Neutrophil (primary cell): ENCODE data around the gene MGAT3.

Source experiments
- H3K27ac ChIP-seq: fragments of 200-600 bp; sonication (generic); 2 replicates; pipeline ENCODE4 v1.5.1; 2016; ENCODE audit warnings: mild to moderate bottlenecking, moderate library complexity
- H3K27me3 ChIP-seq: fragments of 200-600 bp; sonication (generic); 2 replicates; pipeline ENCODE4 v1.6.0; 2016; ENCODE audit warnings: mild to moderate bottlenecking
- H3K36me3 ChIP-seq: fragments of 200-600 bp; sonication (generic); 2 replicates; pipeline ENCODE4 v1.5.1; 2017
- H3K4me1 ChIP-seq, 2 experiments: fragments of 200-600 bp in 1 of 2; sonication (generic) in 1 of 2; 1 replicate in 1 of 2; 2 replicates in 1 of 2; pipeline versions ENCODE4 v1.5.1 to v1.6.1; 2013 to 2016; ENCODE audit warnings: low read depth in 1 of 2, low read length in 1 of 2, mild to moderate bottlenecking in 1 of 2, moderate library complexity in 1 of 2; ENCODE audit not compliant: control insufficient read depth in 1 of 2, insufficient read depth in 1 of 2
- H3K4me3 ChIP-seq, 2 experiments: fragments of 200-600 bp in 1 of 2; sonication (generic) in 1 of 2; 1 replicate in 1 of 2; 2 replicates in 1 of 2; pipeline ENCODE4 v1.5.1; 2013 to 2016; ENCODE audit warnings: low read depth in 1 of 2, low read length in 1 of 2, mild to moderate bottlenecking in 1 of 2, moderate library complexity in 1 of 2
- H3K9me3 ChIP-seq: fragments of 200-600 bp; sonication (generic); 2 replicates; pipeline ENCODE4 v1.5.1; 2016
- TF ChIP-seq, protein P1 (sequence below): fragments of 200-600 bp; sonication (generic); IDR thresholded peaks from 2 replicates; pipeline ENCODE4 v1.5.1; 2016; ENCODE audit warnings: antibody characterized with exemption

MGAT3 gene

DNA sequence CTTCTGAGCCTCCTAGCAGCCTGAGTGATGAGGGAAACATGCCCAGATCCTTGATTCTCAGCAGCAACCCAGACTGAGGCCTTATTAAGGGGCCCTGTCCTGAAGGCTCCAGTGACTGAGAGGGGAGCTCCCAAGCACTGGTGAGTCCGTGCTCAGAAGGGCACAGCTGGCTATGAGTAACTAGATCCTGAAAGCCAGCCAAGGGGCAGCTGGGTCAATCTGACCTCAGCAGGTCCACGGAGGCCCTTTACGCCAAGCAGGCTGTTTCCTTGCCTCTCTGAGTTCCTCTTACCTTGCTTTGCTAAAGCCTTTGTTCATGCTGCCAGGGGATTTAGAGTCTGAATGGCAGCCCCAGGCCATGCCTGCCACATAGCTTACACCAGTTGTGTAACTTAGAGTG, 26.0 kb downstream of the MGAT3 start:
- TF ChIP-seq, protein P1, sequence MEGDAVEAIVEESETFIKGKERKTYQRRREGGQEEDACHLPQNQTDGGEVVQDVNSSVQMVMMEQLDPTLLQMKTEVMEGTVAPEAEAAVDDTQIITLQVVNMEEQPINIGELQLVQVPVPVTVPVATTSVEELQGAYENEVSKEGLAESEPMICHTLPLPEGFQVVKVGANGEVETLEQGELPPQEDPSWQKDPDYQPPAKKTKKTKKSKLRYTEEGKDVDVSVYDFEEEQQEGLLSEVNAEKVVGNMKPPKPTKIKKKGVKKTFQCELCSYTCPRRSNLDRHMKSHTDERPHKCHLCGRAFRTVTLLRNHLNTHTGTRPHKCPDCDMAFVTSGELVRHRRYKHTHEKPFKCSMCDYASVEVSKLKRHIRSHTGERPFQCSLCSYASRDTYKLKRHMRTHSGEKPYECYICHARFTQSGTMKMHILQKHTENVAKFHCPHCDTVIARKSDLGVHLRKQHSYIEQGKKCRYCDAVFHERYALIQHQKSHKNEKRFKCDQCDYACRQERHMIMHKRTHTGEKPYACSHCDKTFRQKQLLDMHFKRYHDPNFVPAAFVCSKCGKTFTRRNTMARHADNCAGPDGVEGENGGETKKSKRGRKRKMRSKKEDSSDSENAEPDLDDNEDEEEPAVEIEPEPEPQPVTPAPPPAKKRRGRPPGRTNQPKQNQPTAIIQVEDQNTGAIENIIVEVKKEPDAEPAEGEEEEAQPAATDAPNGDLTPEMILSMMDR, result no peak

DNA sequence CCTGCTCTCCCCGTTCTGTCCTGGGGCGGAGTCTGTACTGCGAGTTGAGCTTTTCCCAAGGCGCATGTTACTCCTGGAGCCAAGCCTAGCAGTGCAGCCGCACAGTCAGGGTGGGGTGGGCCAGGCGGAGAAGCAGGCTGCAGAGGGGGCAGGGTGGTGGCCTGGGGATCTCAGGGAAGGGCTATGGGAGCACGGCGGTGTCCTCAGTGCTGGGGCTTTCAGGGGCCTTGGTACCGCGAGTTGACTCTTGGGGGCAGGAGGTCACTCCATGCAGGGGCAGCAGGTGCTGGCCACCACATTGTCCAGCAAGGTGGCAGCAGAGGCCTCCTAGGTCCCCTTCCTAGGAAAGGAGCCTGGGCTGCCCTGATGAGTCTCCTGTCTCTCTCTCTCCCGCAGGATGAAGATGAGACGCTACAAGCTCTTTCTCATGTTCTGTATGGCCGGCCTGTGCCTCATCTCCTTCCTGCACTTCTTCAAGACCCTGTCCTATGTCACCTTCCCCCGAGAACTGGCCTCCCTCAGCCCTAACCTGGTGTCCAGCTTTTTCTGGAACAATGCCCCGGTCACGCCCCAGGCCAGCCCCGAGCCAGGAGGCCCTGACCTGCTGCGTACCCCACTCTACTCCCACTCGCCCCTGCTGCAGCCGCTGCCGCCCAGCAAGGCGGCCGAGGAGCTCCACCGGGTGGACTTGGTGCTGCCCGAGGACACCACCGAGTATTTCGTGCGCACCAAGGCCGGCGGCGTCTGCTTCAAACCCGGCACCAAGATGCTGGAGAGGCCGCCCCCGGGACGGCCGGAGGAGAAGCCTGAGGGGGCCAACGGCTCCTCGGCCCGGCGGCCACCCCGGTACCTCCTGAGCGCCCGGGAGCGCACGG, 30.4 kb downstream of the MGAT3 start:
- Histone ChIP-seq H3K4me1 (peaks cover 7 to 12% of the 10 kb centered on the region in 2 experiments), H3K27ac (no peak overlapping the region), H3K27me3 (no peaks in the 10 kb centered on the region), H3K9me3 (no peaks in the 10 kb centered on the region), H3K36me3 (no peaks in the 10 kb centered on the region), H3K4me3 (no peak overlapping the region)
- TF ChIP-seq, protein P1, result no peak

More for the DNA sequence above, 26.0 kb downstream of the MGAT3 start:
- Histone ChIP-seq H3K9me3 (no peaks in the 10 kb centered on the region), H3K27me3 (no peaks in the 10 kb centered on the region), H3K27ac (no peak overlapping the region), H3K36me3 (no peaks in the 10 kb centered on the region), H3K4me1 (no peaks in the 10 kb centered on the region), H3K4me3 (no peak overlapping the region)

DNA sequence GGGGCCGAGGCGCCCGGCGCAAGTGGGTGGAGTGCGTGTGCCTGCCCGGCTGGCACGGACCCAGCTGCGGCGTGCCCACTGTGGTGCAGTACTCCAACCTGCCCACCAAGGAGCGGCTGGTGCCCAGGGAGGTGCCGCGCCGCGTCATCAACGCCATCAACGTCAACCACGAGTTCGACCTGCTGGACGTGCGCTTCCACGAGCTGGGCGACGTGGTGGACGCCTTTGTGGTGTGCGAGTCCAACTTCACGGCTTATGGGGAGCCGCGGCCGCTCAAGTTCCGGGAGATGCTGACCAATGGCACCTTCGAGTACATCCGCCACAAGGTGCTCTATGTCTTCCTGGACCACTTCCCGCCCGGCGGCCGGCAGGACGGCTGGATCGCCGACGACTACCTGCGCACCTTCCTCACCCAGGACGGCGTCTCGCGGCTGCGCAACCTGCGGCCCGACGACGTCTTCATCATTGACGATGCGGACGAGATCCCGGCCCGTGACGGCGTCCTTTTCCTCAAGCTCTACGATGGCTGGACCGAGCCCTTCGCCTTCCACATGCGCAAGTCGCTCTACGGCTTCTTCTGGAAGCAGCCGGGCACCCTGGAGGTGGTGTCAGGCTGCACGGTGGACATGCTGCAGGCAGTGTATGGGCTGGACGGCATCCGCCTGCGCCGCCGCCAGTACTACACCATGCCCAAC, 31.2 kb downstream of the MGAT3 start:
- no peaks in the 10 kb centered on the region for H3K9me3 ChIP-seq
- H3K27me3 ChIP-seq, result no peaks in the 10 kb centered on the region
- H3K4me1 ChIP-seq, result peaks cover 7 to 12% of the 10 kb centered on the region in 2 experiments
- no peak overlapping the region for H3K4me3 ChIP-seq
- H3K27ac ChIP-seq, result no peak overlapping the region
- TF ChIP-seq, protein P1, result no peak
- H3K36me3 ChIP-seq, result no peaks in the 10 kb centered on the region

DNA sequence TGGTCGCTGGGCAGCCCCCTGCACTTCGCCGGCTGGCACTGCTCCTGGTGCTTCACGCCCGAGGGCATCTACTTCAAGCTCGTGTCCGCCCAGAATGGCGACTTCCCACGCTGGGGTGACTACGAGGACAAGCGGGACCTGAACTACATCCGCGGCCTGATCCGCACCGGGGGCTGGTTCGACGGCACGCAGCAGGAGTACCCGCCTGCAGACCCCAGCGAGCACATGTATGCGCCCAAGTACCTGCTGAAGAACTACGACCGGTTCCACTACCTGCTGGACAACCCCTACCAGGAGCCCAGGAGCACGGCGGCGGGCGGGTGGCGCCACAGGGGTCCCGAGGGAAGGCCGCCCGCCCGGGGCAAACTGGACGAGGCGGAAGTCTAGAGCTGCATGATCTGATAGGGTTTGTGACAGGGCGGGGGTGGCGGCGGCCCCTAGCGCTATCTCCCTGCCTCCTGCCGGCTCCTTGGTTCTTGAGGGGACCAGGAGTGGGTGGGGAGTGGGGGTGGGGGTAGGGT, 31.8 kb downstream of the MGAT3 start:
- no peaks in the 10 kb centered on the region for H3K27me3 ChIP-seq
- no peak overlapping the region for H3K4me3 ChIP-seq
- no peak overlapping the region for H3K27ac ChIP-seq
- peaks cover 7 to 12% of the 10 kb centered on the region in 2 experiments for H3K4me1 ChIP-seq
- TF ChIP-seq, protein P1, result no peak
- H3K36me3 ChIP-seq, result no peaks in the 10 kb centered on the region
- no peaks in the 10 kb centered on the region for H3K9me3 ChIP-seq

DNA sequence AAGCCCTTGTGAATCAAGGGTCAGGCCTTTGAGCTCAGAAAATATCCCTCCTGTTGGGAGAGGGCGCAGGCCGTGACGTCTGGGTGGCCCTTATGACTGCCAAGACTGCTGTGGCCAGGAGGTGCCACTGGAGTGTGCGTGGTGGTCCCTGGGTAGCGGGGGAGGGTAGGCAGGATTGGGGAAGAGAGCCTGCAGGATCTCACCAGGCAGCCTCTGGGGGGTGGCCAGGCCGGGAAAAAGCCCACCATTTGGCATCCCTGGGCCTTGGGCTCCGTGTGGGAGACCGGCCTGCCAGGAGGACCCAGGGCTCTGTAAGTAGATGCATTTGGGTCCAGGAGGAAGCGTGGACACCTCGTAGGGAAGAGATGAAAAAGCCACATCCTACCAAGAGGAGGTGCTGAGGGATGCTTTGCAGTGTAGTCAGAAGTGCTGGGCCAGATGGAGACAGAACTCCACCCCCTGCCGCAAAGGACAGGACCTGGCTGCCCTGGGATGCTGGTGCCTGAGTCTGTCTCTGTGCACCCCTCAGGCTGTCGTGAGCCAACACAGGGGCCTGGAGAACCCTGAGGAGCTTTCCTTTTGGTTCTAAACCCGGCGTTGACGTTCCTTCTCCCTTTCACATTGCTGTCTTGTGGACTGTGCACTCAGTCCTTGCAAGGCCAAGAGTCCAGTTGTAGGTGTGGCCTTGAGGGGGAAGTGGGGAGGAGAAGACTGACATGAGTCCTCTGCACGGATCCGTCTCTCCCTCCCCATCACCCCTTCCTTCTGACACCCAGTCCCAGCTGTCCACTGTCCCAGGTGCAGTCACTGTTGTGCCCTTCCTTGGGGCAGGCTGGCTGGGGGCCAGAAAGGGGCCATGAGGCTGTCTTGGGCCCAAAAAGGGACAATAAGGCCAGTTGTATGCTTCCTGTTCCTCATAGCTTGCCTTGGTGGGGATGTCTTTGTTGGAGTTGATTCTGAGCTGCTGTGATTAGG, 32.6 kb downstream of the MGAT3 start:
- no peaks in the 10 kb centered on the region for H3K27me3 ChIP-seq
- peaks cover 7 to 12% of the 10 kb centered on the region in 2 experiments for H3K4me1 ChIP-seq
- H3K27ac ChIP-seq, result peak overlapping the region; percentile 68
- H3K4me3 ChIP-seq, result peak overlapping the region; percentile 36 to 38
- no peaks in the 10 kb centered on the region for H3K36me3 ChIP-seq
- TF ChIP-seq, protein P1, result no peak
- no peaks in the 10 kb centered on the region for H3K9me3 ChIP-seq
